HG02588 (cell line): Measurements from ENCODE around the gene CORO7.

Experiments
- ATAC-seq: cut with Tn5 transposase; IDR thresholded peaks from one replicate; pipeline ENCODE4 v1.9.1; 2021; ENCODE audit warnings: mild to moderate bottlenecking, moderate library complexity; ENCODE audit not compliant: unreplicated experiment

The CORO7 gene

DNA sequence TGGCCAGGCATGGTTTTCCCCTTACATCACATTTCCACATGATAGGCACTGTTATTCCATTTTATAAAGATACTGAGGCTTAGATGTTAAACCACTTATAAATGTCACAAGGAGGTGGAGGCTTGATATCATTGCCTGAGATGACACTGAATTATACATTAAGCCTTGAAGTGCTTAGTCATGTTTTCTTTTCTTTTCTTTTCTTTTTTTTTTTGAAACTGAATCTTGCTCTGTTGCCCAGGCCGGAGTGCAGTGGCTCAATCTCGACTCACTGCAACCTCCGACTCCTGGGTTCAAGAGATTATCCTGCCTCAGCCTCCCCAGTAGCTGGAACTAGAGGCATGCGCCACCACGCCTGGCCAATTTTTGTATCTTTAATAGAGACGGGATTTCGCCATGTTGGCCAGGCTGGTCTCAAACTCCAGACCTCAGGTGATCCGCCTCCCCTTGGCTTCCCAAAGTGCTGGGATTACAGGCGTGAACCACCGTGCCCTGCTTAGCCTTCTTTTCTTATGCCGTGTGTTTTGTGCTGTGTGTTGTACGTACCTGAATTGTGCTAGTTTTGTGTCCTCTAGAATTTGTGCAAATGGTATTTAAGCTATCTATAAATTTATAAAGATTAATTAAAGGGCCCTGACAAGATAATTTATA is 10.5 kb upstream of the CORO7 start:
- ATAC-seq, result no peak

DNA sequence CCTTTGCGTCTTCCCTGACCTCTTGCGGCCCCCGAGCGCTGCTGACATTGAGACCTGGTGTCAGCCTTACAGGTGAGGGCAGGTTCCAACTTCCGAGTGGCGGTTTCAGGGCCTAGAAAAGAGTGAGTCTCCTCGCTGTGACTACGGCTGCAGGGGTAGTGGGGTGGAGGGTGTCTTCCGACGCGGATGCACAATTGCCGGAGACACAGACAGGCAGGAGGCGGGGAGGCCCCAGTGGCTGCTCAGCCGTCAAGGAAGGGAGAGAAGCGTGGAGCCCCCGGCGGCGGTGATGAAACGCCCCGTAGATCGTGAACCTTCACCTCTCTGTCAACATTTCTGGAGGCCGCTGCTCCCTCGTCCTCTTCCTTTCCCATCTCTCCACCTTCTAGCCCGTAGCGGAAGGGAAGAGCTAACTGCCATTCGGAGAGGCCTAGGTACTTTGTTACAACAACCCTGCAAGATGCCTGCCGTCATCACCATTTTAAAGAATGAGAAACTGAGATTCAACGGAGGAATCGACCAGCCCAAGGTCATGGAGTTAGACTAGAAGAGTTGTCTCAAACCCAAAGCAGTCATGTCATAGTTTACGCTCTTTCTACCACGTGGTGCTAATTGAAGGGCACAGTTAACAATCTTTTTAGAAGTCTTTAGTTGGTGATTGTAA is 9.8 kb upstream of the CORO7 start:
- ATAC-seq, result peak; percentile 24

DNA sequence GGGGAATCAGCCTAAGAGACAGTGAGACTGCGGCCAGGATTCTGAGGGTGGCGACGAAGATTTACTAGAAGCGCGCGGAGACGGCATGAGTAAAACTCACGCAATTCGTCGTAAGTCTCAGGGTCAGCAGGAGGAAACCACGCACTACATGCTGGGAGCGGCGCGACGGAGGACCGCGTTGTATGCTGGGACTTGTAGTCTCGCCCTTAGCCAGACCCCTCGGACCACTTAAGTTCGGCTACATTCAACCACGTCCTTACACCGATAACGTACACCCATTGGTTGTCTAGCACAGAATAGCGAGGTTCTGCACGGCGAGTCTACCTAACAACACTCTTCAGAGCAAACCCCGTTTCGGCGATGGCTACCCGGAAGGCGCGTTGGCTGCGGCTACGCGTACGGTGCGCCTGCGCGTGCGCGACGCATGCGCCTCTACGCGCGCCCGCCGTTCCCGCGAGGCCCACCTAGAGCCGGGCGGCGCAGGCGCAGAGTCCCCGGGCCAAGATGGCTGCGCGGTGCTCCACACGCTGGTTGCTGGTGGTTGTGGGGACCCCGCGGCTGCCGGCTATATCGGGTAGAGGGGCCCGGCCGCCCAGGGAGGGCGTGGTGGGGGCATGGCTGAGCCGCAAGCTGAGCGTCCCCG is 9.1 kb upstream of the CORO7 start, which contains the start of gene DNAJA3:
Gene DNAJA3, plus strand, starts transcription at position 491 of the 643 bp plus-strand sequence. Its CDS starts 14 bp downstream, at position 505.
- ATAC-seq, result peak; percentile 85

DNA sequence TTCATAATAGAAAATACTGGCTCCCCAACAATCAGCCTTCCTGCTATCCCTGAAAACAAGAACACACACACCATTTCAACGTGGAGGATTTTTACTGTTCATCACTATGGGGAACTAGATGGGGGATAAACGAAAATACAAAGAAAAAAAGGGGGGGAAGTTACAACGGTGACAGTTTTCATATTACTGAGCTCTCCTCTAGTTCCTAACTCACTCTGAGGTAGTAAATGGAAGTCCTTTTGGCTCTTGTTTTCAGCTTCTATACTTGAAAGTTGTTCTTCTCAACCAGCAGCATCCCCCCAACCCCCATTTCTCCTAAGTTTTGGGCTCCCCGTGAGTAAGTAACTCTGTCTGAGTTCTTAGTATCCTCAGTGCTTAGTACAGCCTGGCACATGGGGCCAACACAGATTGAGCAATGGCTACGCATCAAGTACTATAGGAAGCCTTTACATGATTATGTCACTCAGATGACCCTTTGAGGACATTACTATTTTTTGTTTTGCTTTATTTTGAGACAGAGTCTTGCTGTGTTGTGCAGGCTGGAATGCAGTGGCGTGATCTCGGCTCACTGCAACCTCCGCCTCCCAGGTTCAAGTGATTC is 4.2 kb upstream of the CORO7 start:
- no peak for ATAC-seq

DNA sequence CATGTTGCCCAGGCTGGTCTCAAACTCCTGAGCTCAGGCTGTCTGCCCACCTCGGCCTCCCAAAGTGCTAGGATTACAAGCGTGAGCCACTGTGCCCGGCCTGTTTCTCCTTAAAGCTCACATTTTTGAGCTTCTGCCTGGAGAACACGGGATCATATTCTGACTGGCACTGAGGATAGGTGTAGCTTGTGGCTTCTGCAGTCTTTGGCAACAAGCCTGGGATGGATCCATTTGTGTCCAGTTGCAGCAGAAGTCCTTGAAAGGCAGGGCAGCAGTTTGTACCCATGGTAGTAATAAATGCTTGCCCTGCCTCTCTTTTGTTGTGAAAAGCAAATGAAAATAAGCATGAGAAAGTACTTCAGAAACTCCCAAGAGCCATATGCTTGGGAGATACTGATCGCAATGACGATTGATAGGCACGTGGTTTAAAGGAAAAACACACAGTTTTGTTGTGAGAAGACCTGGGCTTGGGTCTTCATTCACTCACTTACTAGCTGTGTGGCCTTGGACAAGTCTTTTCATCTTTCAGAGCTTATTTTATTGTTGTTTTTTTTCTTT is 3.1 kb upstream of the CORO7 start:
- ATAC-seq, result no peak

DNA sequence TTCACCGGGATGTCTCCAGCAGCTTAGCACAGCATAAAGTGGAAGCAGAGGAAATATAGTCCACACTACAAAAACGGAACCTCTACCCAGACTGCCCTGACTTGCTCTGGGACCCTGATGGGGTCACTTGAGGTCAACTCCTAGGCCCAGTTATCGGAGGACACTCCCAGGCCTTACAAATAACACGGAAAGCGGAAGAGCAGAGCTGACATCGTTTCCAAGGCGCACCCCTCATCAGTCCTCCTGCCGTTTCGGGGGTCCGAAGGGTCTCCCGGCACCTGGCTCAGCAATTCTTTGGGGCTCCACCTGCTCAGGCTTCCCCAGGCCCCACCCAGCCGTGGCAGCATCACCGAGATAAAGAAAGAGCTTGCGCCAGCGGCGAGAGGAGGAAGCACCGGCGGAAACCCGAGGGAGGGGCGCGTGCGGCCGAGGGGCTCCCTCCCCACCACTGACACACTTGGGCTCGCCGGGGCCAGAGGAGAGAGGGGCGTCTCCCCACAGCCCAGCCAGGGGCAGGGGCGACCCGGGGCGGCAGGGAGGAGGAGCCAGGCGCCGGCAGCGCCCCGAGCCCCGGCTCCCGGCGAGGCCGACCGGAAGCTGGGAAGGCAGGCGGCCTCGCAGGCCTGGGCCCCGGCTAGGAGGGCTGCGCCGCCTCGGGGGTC is 727 bp downstream of the CORO7 start:
- ATAC-seq, result peak; percentile 7

DNA sequence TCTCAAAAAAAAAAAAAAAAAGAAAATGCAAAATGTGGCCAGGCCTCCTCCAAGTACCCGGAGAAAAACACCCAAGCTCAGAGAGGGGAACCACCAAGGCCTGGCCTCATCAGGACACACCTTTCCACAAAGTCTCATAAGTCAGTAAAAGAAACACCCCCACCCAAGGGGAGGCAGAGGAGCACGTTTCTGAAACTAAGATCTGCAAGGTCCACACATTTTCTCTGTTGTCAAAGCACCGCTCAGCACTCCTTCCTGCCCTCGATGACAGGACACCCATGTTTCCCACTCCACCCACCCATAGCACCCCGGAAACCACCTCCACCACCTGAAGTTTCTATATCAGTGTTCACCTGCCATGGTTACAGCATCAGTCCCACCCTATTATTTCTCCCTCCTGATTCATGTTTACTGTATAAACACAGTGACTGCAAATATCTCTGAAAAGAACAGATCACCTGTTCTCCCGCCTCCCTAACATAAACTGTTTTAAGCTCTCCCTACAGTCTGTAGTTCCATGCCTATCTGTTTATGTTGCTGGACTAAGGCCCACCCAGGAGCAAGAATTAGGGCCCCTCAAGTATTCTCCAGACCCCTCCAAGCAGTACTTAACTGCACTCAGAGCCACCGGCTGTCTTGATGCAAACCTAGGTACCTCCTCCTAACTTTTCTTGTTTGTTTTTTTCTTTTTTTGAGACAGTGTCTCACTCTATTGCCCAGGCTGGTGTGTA is 2.0 kb downstream of the CORO7 start:
- ATAC-seq, result peak; percentile 45

DNA sequence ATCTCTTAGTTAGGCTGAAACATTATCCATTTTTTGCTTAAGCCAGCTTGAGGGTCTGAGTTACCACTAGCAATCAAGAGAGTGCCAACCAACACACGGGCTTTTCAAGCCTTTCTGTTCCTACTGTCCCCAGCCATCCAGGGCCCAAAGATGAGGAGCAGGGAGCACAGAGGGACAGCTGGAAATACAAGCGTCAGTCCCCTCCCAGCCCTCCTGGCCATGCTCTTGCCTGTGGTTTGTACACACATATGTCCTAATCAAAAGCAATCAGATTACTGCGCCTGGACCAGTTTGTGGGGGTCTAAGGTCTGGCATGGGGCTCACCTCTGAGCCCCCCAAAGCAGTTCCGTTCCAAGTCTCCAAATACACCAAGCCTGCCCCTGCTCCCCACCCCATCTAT is 3.5 kb downstream of the CORO7 start:
- ATAC-seq, result no peak

DNA sequence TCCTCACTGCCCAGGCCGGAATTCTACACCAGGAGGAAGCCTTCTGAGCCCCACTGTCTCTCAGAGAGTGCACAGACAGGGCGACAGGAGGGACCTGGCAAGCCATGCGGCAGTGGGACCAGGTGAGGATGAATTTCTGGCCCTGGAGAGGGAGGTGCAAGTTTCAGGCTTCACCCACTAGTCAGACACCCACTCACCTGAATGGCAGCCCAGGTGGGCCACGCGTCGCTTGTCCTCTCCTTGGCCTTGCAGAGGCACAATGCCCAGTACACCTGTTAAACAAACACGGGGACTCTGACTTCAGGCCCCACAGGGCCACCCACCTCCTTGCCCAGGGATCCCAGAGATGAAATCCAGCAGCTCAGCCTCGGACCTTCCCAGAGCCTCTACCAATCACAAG is 4.2 kb downstream of the CORO7 start:
- ATAC-seq, result no peak

DNA sequence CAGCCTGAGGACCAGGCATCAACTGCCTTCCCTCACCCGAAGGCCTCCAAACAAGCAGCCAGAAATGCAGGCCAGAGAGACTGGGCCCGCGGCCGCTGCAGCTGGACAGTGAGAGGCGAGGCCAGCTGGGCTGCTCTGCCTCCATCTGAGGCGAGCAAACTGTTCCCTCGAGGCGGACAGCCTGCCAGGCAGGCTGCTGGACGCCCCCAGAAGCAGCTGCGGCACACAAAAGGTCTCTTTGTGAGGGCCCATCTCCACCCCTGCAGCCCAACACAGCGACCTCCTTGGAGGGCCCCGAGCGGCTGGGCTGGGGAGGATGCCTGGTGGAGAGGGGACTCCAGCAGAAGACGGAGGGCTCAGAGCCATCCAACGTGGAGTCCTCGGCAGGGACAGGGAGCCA is 4.7 kb downstream of the CORO7 start:
- ATAC-seq, result no peak

DNA sequence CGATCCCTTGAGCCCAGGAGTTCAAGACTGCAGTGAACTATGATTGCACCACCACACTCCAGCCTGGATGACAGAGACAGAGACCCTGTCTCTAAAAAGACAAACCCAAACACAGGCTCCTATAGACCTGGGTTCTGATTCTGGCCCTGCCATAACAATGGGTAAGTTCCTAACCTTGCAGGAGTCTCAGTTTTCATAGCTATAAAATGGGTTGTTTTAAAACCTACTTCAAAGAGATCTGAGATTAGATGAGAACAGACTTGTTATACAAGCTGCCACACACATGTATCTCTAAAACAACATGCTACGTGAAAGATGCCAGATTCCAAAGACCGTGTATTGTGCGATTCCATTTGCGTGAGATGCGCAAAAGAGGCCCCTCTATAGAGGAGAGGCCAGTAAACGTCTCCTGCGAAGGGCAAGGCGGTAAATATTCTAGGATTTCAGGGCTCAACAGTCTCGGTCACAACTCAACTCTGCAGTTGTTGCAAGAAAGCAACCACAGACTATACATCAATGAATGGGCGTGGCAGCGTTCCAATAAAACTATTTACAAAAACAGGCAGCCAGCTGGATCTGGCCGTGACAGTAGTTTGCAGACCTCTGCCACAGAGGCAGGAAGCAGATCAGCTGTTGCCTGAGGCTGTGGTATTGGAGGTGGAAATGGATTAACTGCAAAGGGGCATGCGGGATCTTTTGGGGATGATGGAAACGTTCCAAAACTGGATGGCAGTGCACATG is 5.9 kb downstream of the CORO7 start:
- no peak for ATAC-seq

DNA sequence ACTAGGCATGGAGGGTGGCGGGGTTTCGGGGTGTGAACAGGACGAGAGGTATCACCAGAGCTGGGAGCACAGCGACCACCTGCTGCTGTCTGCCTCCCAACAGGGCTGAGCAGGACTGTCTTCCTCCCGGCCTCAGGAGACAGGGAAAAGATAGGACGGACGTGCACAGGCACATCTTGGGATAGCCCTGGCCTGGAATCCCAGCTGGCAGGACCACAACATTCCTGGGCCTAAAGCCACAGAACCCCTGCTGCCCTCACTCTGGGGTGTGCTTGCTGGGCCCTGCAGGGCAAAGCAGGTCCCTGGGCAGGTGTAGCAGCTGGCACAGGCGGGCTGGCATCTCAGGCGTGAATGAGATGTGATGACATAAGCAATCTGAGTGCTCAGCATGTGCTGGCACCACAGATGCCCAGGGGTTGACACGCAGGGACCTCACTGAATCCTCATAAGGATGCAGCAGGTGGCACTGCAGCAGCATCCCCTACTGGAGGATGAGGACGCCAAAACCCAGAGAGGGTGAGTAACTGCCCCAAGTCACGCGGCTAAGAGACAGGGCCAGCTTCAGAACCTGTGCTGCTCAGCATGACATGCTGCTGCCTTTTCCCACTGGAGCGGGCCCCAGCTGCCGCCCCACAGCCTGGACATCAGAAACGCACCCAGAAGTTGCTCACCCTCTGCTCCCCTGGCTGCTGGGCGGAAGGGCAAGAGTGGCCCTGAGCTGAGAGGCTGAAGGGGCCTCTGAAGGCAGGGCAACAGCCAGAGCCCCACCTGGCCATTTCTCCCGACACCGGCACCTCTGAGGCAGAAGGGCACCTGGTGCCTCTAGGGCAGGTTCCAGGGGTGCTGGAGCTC is 7.1 kb downstream of the CORO7 start:
- ATAC-seq, result no peak

DNA sequence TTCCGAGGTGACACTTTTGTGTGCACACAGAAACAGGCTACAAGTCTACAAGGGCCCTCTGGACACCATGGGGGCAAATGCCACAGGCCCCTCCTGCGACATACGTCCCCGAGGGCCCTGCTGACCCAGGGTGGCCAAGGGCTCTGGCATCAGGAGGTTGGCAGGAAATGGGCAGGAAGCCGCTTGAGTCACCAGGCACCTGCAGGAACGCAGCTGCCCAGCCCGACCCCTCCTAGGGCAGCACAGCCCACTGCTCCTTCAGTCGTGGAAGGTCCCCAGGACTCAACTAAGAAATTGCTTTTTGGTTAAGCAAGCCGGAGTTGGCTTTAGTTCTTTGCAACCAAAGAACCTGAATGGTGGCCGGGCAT is 8.1 kb downstream of the CORO7 start:
- ATAC-seq, result no peak

DNA sequence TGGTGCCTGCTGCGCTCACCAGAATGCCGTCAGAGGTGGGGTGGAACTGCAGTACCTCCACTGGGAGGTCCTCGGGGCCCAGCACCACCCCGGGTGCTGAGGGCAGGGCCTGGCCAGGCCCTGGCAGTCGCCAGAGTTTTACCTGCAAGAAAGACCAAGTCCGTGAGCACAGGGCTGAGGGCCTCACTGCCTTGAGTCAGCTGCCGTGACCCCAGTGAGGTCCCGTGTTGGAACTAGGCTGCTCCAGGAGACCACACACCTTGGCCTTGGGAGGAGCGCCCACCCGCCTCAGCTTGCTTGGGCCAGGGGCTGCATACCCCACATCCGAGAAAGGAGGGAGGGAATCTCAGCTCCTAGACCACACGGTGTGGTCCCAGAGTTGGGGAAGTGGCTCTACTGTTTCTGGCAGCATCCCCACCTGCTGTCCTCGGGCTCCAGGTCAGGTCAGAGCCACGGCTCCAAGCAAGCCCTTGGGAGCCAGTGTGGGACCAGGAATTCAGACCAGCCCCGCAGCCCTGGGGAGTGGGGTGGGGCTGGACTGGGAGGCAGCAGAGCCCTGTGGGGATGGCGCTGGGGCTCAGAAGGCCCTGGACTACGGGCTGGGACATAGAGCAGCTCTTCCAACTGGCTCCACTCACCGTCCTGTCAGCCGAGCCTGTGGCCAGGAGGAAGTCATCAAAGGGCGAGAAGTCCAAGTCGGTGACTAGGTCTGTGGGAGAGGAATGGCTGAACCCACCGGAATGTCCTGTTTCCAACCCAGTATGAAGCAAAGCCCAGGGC is 8.7 kb downstream of the CORO7 start:
- no peak for ATAC-seq

DNA sequence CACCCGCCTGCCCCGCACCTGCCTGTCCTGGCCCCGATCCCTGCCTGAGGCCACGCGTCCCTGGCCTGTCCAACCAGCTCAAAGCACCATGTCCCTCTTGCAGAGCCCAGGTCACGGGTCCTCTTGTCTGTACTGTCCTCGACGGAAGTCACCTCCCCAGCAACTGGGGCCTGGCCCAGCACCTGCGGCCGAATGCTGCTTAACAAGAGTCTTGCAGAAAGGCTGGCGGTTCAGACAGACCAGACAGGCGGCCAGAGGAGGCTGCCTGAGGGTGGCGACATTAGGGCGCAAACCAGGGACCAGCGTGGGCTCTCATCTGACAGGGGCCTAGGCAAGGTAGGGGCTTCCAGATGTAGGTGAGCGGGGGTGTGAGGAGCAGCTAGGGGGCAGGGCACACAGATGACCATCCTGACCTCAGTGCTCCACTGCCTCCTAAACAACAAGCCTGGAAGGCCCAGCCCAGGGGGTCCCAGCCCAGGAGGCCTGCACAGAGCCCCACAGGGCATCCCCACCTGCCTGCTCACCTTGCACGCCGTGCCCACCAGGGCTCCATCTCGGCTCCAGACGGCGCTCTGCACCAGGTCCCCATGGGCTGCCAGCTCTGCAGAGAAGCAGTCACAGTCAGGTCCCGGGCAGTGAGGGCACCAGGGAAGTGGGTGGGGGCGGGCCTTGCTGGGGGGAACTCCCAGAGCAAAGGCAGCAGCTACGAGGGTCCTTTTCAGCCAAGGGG is 11.3 kb downstream of the CORO7 start:
- ATAC-seq, result no peak

DNA sequence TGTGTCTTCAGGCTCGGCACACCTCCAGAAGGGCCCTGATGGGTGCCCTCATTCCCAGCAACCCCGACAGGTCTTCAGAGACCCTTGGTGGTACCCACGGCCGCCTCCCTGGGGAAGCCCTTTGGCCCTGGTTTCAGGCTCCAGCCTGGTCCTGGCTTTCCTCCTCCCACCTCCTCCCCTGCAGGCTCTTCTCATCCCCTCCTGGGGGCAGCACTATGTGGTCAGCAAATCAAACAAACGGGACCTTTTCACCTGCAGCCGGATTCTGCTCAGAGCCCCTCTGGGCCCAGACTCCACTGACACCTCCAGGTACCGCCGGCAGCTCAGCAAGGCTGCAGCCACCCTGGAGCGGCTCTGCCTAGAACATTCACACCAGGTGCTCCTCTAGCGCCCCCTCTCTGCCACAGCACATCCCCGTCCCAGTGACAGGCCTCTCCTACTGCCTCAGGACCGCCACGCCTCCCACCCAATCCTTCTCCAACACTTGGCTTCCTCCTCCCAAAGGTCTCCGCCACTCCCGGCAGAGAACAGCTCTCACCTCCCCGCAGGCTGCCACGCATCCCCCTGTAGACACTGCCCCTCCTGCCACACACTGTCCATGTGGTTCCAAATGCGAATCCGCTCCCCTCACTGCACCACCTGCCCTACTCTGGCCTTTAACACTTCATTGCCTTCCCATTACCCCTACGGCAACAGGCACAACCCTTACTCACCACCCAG is 12.0 kb downstream of the CORO7 start:
- no peak for ATAC-seq
